Gastrocnemius medialis (tissue), 4 donors: Measurements from ENCODE around the gene VASN. TPM values are rescaled to one million over a fixed set of nuclear protein-coding genes. Genes with fewer than 3 reads are reported as not detected.
A peak's percentile ranks its signal among the peaks of the same experiment; 100 is the strongest.

ENCODE experiments used
- ATAC-seq, 2 donors: fragments of 150-250 bp; one replicate each; pipeline ENCODE4 v1.9.1; 2016
- DNase-seq, 2 donors: peaks; one replicate each; pipeline ENCODE4 v3.0.0-alpha.2; 2019
- H3K27ac ChIP-seq, 4 donors: fragments of 200-600 bp; sonication (generic); 1 replicate in 1 of 4; 2 replicates in 3 of 4; pipeline ENCODE4 v1.5.1; 2016 to 2018; ENCODE audit warnings: mild to moderate bottlenecking in 2 of 4, moderate library complexity in 1 of 4
- H3K27me3 ChIP-seq, 3 donors: fragments of 200-600 bp; sonication (generic) in 2 of 3; 1 replicate in 1 of 3; 2 replicates in 2 of 3; pipeline versions ENCODE4 v1.5.1 to v1.6.0; 2016 to 2019; ENCODE audit warnings: mild to moderate bottlenecking in 1 of 3, moderate library complexity in 1 of 3
- H3K36me3 ChIP-seq, 2 donors: fragments of 200-600 bp; sonication (generic) in 1 of 2; one replicate each; pipeline ENCODE4 v1.5.1; 2017 to 2018
- H3K4me1 ChIP-seq, 2 donors: fragments of 200-600 bp; sonication (generic) in 1 of 2; one replicate each; pipeline ENCODE4 v1.5.1; 2016 to 2017; ENCODE audit warnings: mild to moderate bottlenecking in 2 of 2
- H3K4me3 ChIP-seq, 4 donors: fragments of 200-600 bp; sonication (generic) in 3 of 4; 1 replicate in 1 of 4; 2 replicates in 3 of 4; pipeline ENCODE4 v1.5.1; 2016 to 2019; ENCODE audit warnings: mild to moderate bottlenecking in 2 of 4
- H3K9me3 ChIP-seq, 3 donors: fragments of 200-600 bp; sonication (generic) in 2 of 3; 1 replicate in 1 of 3; 2 replicates in 2 of 3; pipeline ENCODE4 v1.5.1; 2016 to 2019
- CTCF ChIP-seq, 5 experiments: fragments of 450-650 bp in 3 of 5; fragments of 200-600 bp in 2 of 5; sonication (generic) in 2 of 5; IDR thresholded peaks in 4 of 5; conservative IDR thresholded peaks in 1 of 5; 1 replicate in 4 of 5; 2 replicates in 1 of 5; pipeline ENCODE4 v1.5.1; 2016 to 2019; ENCODE audit warnings: antibody characterized with exemption in 5 of 5, mild to moderate bottlenecking in 3 of 5, moderate library complexity in 3 of 5
- POLR2A ChIP-seq, 2 donors: fragments of 450-650 bp; IDR thresholded peaks; one replicate each; pipeline ENCODE4 v1.6.1; 2017; ENCODE audit warnings: antibody characterized with exemption in 2 of 2, mild to moderate bottlenecking in 2 of 2, moderate library complexity in 2 of 2
- in situ Hi-C, 4 donors: fragments of 200-750 bp; cut with MboI; loops; one replicate each; pipeline versions ENCODE4 v1.15.0 to v1.8.0; 2017; ENCODE audit warnings: low sequenced_read_pairs in 4 of 4
- intact Hi-C: fragments of 100-400 bp; cut with DNase I; formaldehyde crosslinking; loops from one replicate; pipeline ENCODE4 v1.15.1; 2023; ENCODE audit warnings: low total_unique reads
- total RNA-seq, 4 donors: library from RNA; depleted of rRNA; stranded (reverse); fragments of >200 nt; gene quantifications; one replicate each; pipeline versions ENCODE4 v1.1.0 to v1.2.3, GENCODE V29; 2016

Gene VASN
- total RNA-seq, 4 donors from 2014 or later, result 2.4 to 12.8 (median 3.7) TPM

GRCh38 chr16:4390266-4391260 lies 18.9 kb downstream of the VASN start:
- DNase-seq, result no peak
- no peaks in the 10 kb centered on the region for H3K9me3 ChIP-seq

GRCh38 chr16:4391631-4392381 lies 20.2 kb downstream of the VASN start:
- Histone ChIP-seq H3K27me3 (no peaks in the 10 kb centered on the region), H3K4me1 (peaks cover 0 to 3% of the 10 kb centered on the region in 2 donors), H3K9me3 (no peaks in the 10 kb centered on the region), H3K27ac (peak overlapping the region in 2 of 4 donors; percentile 8 to 52), H3K36me3 (peaks cover 0 to 6% of the 10 kb centered on the region in 2 donors), H3K4me3 (no peak overlapping the region)
- intact Hi-C loops, result no loop called here
- TF ChIP-seq CTCF (IDR thresholded peaks at IDR 0.05 in 4 of 5, conservative IDR thresholded peaks at IDR 0.05 in 1 of 5) (no peak), POLR2A (IDR thresholded peaks at IDR 0.05) (no peak)
- ATAC-seq (no peak), DNase-seq (no peak)
- in situ Hi-C loops, result no loop called here

More at GRCh38 chr16:4390266-4391260, 18.9 kb downstream of the VASN start:
- peaks cover 0 to 3% of the 10 kb centered on the region in 2 donors for H3K4me1 ChIP-seq
- ATAC-seq, result no peak
- peak overlapping the region in 2 of 4 donors; percentile 62 to 72 for H3K27ac ChIP-seq
- in situ Hi-C loops (no loop called here), intact Hi-C loops (no loop called here)
- no peak overlapping the region for H3K4me3 ChIP-seq
- no peak for TF ChIP-seq CTCF (IDR thresholded peaks at IDR 0.05 in 4 of 5, conservative IDR thresholded peaks at IDR 0.05 in 1 of 5)
- no peak for TF ChIP-seq POLR2A (IDR thresholded peaks at IDR 0.05)
- H3K27me3 ChIP-seq, result no peaks in the 10 kb centered on the region
- peaks cover 0 to 6% of the 10 kb centered on the region in 2 donors for H3K36me3 ChIP-seq

- no peak for DNase-seq
- peak overlapping the region; percentile 8 to 52 (median 32) for H3K27ac ChIP-seq
These were observed 21.0 kb downstream of the VASN start for GRCh38 chr16:4392382-4393239.

More at GRCh38 chr16:4392382-4393239, 21.0 kb downstream of the VASN start:
- no peak for ATAC-seq
- H3K4me1 ChIP-seq, result peaks cover 0 to 3% of the 10 kb centered on the region in 2 donors
- no peaks in the 10 kb centered on the region for H3K9me3 ChIP-seq
- in situ Hi-C loops, result no loop called here
- H3K36me3 ChIP-seq, result peaks cover 0 to 6% of the 10 kb centered on the region in 2 donors
- TF ChIP-seq CTCF (IDR thresholded peaks at IDR 0.05 in 4 of 5, conservative IDR thresholded peaks at IDR 0.05 in 1 of 5) (no peak), POLR2A (IDR thresholded peaks at IDR 0.05) (no peak)
- intact Hi-C loops, result no loop called here
- no peaks in the 10 kb centered on the region for H3K27me3 ChIP-seq
- H3K4me3 ChIP-seq, result no peak overlapping the region
